Hepatic stellate cell (primary cell): ENCODE measurements around the gene PGS1.

ENCODE experiments used
- DNase-seq: peaks from one replicate; pipeline ENCODE4 v3.0.0; 2011; ENCODE audit warnings: low spot score

The PGS1 gene

GRCh38 chr17:78473951-78474613, 95.6 kb downstream of the PGS1 start:
- DNase-seq, result no peak
